NCI-H2227 (cell line): ENCODE data around the gene LRP1B.

Experiments used
- DNase-seq: peaks from one replicate; lab custom pipeline; 2025; ENCODE audit not compliant: unreplicated experiment; lab: John Stamatoyannopoulos, UW

Gene LRP1B

DNA sequence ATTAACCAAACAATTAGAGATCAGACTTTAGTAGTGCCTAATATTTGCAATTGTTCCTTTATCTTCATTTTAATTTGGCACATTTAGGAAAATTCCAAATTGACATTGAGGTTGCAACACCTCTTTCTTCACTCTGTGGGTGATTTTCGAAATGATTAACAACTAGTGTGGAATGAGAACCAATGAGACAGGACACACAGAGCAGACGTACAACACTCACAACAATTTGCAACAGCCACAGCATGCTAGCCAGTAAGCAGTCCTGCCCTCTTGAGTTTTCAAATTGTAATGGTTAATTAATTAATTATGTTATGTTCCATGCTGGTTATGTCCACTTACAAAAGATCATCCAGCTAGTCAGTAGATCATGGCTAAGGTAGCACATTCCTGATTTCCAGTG, 339.3 kb downstream of the LRP1B start:
- no peak for DNase-seq

DNA sequence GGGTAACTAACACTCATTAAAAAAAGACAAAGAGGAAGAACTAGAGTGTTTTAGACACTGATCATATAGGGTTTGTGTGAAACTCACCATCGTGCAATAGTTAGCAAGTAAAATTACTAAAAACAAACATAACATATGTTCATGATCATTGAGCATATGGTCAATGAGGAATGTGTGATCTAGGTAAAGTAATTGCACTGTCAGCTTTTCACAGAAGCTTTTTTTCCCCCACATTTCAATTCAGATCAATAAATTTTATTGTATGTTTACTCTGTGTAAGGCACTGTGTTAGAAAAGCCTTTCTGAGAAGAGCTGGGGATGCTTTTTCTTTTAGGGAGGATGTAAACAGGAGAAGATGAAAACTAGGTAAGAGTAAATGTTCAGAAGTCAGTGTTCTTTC, 348.2 kb downstream of the LRP1B start:
- no peak for DNase-seq

- no peak for DNase-seq
These were observed 352.4 kb downstream of the LRP1B start for GRCh38 chr2:141778315-141778835.

DNA sequence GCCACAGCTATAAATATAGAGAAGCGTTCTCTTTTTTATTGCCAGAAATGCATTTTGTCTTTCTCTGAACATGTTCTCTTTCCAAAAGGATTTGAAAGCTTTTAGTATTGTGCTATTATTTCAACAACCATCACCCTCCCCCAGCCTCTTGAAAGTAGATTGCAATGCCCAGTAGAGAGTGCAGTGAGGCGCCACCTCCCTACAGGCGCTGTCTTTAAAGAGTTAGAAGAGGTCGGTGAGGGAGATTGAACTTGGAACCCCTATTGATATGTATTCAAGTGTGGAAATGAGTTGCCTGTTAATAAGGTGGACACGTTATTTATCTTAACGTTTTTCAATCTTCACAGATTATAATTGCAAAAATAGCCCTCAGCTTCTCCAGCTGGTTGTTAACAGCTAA, 360.3 kb downstream of the LRP1B start:
- no peak for DNase-seq

- DNase-seq, result no peak
These were observed 363.1 kb downstream of the LRP1B start for GRCh38 chr2:141767691-141768090.

DNA sequence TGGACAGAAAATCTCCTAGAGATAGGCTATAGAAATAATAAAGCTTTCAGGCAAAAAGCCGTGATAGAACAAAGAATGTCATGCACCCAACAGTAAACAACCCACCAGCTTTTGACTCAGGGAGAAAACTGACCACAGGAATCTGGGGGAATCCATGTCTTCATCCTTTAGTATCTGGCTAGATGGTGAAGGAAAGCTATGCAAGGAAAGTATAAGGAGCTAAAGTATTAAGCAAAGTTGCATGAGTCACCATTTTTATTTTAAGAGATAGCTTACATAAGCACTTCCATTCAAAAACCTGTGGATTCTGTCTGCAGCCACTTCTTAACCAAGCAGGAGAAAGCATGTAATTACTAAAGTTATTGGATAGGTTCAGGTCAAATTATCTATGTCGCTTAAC, 363.8 kb downstream of the LRP1B start:
- no peak for DNase-seq

DNA sequence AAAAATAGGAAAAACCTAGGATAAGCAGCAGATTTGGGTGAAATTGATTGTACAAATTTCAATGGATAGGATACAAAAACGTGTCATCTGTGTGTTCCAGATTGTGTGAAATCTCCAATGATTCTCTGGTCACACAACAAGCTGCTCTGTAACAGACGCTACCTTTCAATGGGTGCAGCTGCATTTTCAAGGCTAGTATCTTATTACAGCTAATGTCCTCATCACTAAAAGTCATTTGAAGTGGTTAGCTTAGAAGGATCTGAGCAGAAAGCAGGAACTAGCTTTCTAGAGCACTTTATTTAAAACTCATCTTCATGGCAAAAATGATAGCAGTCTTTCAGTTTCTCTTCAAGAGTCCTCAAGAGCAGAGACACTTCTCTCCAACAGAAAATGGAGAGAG, 364.6 kb downstream of the LRP1B start:
- no peak for DNase-seq

- no peak for DNase-seq
These were observed 382.2 kb downstream of the LRP1B start for GRCh38 chr2:141748616-141749015.

DNA sequence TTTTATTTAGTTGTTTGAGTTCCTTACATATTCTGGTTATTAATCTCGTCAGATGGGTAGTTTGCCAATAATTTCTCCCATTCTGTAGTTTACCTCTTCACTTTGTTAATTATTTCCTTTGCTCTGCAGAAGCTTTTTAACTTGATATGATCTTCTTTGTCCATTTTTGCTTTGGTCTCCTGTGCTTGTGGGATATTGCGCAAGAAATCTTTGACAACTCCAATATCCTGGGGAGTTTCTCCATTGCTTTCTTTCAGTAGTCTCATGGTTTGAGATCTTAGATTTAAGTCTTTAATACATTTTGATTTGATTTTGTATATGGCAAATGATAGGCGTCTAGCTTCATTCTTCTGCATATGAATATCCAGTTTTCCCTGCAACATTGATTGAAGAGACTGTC, 389.2 kb downstream of the LRP1B start:
- no peak for DNase-seq

DNA sequence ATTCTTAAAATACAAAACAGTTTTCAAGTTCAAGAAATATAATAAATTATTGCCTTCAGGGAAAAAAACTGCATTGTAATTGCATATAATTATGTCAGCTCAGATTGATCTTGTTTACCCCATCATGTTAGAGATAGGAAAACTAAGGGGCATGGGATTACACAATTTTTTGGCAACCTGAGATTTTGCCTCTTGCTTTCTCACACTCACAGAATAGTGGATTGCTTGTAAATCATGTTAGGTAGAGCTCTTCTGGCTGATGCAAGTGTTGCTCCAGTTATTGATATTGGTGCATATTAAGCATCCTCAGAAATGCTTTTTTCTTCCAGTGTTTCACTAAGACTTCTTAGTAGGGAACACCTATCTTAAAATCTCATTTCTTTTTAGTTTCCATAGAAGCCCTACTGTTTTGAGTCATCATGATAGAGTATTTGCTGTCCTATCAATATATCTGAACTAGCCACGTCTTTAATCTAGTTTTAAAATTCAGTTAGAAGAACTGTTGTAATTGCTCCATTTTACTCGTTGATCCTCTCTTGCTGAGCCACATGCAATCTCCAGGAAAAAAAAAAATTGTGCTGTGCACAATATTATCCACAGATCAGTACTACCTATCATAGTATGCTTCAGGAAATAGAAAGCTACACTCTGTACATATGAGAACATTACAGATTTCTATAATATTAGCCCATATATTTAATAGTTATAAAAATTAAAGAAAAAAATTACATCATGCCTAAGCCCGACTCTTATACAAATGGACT, 393.1 kb downstream of the LRP1B start:
- DNase-seq, result no peak

DNA sequence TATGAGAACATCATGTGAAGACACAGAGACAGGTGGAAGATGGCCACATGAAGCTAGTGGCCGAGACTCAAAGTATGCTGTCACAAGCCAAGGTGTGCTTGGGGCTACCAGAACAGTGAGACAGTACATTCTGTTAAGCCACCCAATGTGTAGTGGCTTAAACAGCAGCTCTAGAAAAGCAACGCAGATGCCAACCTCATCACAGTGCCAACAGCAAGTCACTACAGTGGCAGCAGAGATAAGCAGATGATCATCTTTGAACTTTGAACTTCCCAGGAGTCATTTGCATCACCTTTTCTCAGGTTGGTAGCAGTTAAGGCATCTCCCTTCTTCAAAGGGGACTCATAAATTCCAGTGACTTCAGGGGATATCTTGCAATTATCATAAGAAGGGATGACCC, 394.4 kb downstream of the LRP1B start:
- no peak for DNase-seq

- no peak for DNase-seq
These were observed 401.9 kb downstream of the LRP1B start for GRCh38 chr2:141728886-141729285.

DNA sequence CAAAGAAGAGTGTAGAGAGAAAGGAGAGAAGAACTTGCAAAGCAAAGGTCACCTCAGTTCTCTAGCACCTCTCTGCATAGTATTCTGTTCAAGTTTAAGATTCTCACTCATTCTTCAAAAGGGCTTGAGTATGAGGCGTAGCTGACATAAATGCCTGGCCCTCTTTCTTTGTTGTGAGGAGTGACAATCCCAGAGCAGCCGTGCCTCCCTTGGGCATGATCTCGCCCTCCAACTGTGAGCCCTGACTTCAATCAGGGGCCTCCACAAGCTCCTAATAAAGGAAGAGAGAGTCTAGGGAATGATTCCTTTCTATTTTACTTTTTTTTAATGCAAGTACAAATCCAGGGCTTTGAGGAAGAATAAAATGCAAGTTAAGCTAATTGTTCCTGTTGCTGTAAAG, 402.7 kb downstream of the LRP1B start:
- no peak for DNase-seq

DNA sequence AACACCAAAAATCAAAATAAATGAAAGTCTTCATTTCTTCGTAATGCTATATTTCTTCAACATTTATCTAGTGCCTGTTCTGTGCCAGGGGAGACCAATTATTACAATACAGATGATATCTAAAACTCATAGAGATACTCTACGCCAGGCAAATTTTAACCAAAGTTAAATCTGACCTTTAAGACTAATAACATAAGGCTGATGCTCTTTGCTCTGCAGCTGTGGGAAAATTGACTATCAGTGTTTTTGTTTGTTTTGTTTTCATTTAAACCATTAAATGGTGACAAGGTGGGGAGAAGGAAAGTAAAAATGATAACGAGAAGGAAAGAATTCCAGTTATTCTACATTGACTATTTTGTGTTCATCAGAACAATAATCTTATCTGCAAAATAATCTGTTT, 406.4 kb downstream of the LRP1B start:
- DNase-seq, result no peak

DNA sequence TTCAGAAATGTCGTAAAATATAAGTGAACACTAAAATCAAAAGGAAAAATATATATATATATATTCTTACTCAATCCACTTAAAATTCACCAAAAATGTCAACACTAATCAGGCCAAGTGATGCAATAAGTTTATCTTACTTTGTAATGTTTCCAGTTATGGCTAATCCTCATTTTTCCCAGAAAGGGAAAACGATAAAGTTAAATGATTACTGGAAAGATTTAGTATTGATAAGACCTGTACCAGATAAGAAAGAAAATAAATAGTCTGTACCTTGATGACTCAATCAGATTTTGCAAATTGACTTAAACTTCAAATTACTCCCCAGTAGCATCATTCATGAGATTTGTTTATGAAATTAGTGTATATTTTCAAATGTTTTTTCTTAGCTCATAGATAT, 407.0 kb downstream of the LRP1B start:
- DNase-seq, result no peak

DNA sequence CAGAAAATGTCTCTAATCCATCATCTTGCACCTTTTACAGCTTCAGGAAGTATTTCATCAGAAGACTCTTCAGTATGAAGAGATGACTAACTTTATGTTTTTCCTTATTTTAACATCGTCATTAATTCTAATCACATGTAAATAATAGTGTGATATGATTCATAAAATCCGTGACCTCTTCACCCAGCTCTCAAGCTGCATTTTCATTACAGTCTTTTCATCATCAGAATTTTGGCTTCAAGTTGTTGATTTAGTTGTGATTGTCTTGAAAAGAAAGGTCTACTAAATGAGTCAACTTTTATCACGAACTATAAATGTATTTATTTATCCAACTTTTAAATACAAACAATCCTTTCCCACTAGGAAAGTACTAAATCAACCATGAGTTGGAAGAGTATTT, 410.3 kb downstream of the LRP1B start:
- DNase-seq, result no peak

DNA sequence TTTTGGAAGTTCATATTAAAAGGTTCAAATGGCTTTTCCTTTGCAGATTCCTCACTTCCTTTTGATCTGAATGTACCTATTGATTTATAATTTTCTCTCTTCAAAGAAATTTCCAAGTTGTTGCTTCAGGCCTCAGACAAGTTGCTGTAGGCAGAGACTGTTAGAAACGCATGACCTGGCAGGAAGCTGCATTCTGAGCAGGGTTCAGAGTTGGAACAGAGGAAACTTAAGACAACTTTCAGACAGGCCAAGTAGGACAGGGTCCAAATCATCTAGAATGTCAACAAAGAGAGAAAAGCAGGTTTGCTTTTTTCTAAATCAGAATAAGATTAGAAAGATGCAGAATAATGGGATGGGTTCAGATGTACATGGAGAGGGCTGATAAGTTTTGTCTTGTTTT, 416.3 kb downstream of the LRP1B start:
- DNase-seq, result no peak

GRCh38 chr2:141711627-141712026, 419.2 kb downstream of the LRP1B start:
- DNase-seq, result no peak

- DNase-seq, result no peak
These were observed 420.1 kb downstream of the LRP1B start for GRCh38 chr2:141710589-141711239.

DNA sequence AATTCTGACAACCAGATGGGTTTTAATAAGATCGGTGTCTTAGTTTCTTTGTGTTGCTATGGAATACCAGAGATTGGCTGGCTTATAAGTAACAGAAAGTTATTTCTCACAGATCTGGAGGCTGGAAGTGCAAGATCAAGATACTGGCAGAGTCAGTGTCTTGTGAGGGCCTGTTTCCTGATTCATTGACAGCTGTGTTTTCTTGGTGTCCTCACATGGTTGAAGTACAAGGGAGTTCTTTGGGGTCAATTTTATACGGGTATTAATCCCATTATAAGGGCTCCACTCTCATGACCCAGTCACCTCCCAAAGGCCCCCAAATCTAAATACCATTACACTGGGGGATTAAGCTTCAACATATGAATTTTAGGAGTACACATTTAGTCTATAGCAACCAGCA, 421.1 kb downstream of the LRP1B start:
- DNase-seq, result no peak

GRCh38 chr2:141707486-141707885, 423.3 kb downstream of the LRP1B start:
- no peak for DNase-seq

DNA sequence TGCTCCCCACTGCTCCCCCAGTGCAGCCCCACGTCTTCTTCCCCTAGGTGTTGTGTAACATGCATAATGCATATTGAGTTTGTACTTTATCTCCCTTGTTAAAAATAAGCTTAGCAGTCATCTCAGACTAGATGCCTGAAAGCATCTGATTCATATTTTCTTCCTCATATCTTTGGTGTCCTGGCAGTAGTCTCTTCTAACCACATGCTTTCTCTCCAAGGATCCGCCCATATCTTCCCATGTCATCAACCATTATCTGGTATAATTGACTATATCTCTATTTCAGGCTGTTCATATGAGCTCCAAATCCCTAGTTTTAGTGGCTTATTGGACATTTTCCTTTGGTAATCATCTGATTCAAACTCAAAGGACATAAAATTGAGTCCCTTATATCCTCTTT, 426.3 kb downstream of the LRP1B start:
- DNase-seq, result no peak

DNA sequence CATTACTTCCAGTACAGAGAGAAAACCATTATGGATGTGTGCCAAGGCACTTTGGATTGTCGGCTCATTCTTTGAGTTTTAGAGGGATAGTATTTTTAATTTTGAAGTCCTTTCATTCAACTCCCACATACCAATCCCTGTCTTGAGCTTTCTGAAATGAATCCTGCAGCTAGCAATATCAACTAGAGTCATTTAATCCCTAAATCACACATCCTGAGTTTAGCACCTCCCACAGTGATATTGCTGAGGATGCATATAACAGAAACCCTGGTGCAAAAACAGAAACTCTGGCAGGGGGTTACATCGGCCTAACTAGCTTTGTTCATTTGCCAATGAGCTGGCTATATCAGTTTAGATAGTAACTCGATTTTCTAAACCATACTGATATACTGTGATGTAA, 427.3 kb downstream of the LRP1B start:
- DNase-seq, result no peak
